DND-41 (cell line): ENCODE measurements around the gene SLC39A12.

Experiments used
- ATAC-seq: fragments of 200-7000 bp; cut with Tn5 transposase; 3 replicates; pipeline ENCODE4 v1.9.1; 2021; ENCODE audit warnings: low read depth; ENCODE audit not compliant: insufficient read depth
- DNase-seq: peaks from one replicate; pipeline ENCODE4 v3.0.0-alpha.2; 2020
- H2AFZ ChIP-seq: 2 replicates; pipeline ENCODE4 v1.6.0; 2012; ENCODE audit warnings: low read depth, low read length
- H3K27ac ChIP-seq: 2 replicates; pipeline ENCODE4 v1.5.1; 2012; ENCODE audit warnings: low read length, inconsistent platforms
- H3K27me3 ChIP-seq: fragments of 200-600 bp; sonication (generic); 2 replicates; pipeline ENCODE4 v1.6.0; 2012; ENCODE audit warnings: low read length, mild to moderate bottlenecking, inconsistent platforms; ENCODE audit not compliant: insufficient read depth, poor library complexity
- H3K36me3 ChIP-seq: 2 replicates; pipeline ENCODE4 v1.5.1; 2012; ENCODE audit warnings: low read length, inconsistent platforms; ENCODE audit not compliant: insufficient read depth
- H3K4me1 ChIP-seq: 2 replicates; pipeline ENCODE4 v1.5.1; 2012; ENCODE audit warnings: mild to moderate bottlenecking, low read length; ENCODE audit not compliant: insufficient read depth
- H3K4me2 ChIP-seq: 2 replicates; pipeline ENCODE4 v1.6.0; 2012; ENCODE audit warnings: mild to moderate bottlenecking, moderate library complexity, low read length, inconsistent platforms; ENCODE audit not compliant: insufficient read depth
- H3K4me3 ChIP-seq, 2 experiments: fragments of 200-600 bp in 1 of 2; shearing (Covaris generic) in 1 of 2; 2 replicates each; pipeline ENCODE4 v1.5.1; 2012 to 2016; ENCODE audit warnings: inconsistent platforms in 2 of 2, low read length in 2 of 2, mild to moderate bottlenecking in 2 of 2, low read depth in 1 of 2, moderate library complexity in 1 of 2
- H3K79me2 ChIP-seq: 2 replicates; pipeline ENCODE4 v1.6.0; 2012; ENCODE audit warnings: low read length, inconsistent platforms; ENCODE audit not compliant: insufficient read depth
- H3K9ac ChIP-seq: 2 replicates; pipeline ENCODE4 v1.6.0; 2012; ENCODE audit warnings: low read depth, mild to moderate bottlenecking, inconsistent platforms, low read length, moderate library complexity
- H3K9me3 ChIP-seq: 2 replicates; pipeline ENCODE4 v1.5.1; 2012; ENCODE audit warnings: low read length, moderate library complexity, mild to moderate bottlenecking, inconsistent platforms; ENCODE audit not compliant: insufficient read depth, severe bottlenecking
- H4K20me1 ChIP-seq: 2 replicates; pipeline ENCODE4 v1.6.0; 2012; ENCODE audit warnings: low read length; ENCODE audit not compliant: insufficient read depth
- CTCF ChIP-seq: IDR thresholded peaks from 2 replicates; pipeline ENCODE4 v1.5.1; 2012; ENCODE audit warnings: borderline replicate concordance, low read length, moderate library complexity, mild to moderate bottlenecking; ENCODE audit not compliant: poor library complexity, severe bottlenecking; ENCODE audit errors: extremely low read depth
- EZH2 ChIP-seq: IDR thresholded peaks from 3 replicates; pipeline ENCODE4 v1.6.1; 2012; ENCODE audit warnings: borderline replicate concordance, low read depth, mild to moderate bottlenecking, moderate library complexity, low read length, inconsistent platforms; ENCODE audit not compliant: severe bottlenecking

The SLC39A12 gene

GRCh38 chr10:18085855-18086254 lies 134.1 kb downstream of the SLC39A12 start:
- no peaks in the 10 kb centered on the region for H3K79me2 ChIP-seq
- H3K27ac ChIP-seq = no peak overlapping the region
- no peak overlapping the region for H3K4me3 ChIP-seq
- ATAC-seq (no peak), DNase-seq (no peak)
- no peaks in the 10 kb centered on the region for H3K9me3 ChIP-seq
- no peak overlapping the region for H3K9ac ChIP-seq
- TF ChIP-seq EZH2 (no peak), CTCF (no peak)
- H3K36me3 ChIP-seq = no peaks in the 10 kb centered on the region
- H4K20me1 ChIP-seq = no peaks in the 10 kb centered on the region
- no peak overlapping the region for H3K4me2 ChIP-seq
- no peak overlapping the region for H2AFZ ChIP-seq
- H3K4me1 ChIP-seq = no peaks in the 10 kb centered on the region
- no peaks in the 10 kb centered on the region for H3K27me3 ChIP-seq

GRCh38 chr10:18086746-18087145 lies 135.0 kb downstream of the SLC39A12 start:
- H2AFZ ChIP-seq = no peak overlapping the region
- no peak overlapping the region for H3K4me3 ChIP-seq
- ATAC-seq (no peak), DNase-seq (no peak)
- no peaks in the 10 kb centered on the region for H3K79me2 ChIP-seq
- H3K27me3 ChIP-seq = no peaks in the 10 kb centered on the region
- no peaks in the 10 kb centered on the region for H3K4me1 ChIP-seq
- no peaks in the 10 kb centered on the region for H3K36me3 ChIP-seq
- H3K27ac ChIP-seq = no peak overlapping the region
- H4K20me1 ChIP-seq = no peaks in the 10 kb centered on the region
- no peaks in the 10 kb centered on the region for H3K9me3 ChIP-seq
- H3K4me2 ChIP-seq = no peak overlapping the region
- TF ChIP-seq EZH2 (no peak), CTCF (no peak)
- no peak overlapping the region for H3K9ac ChIP-seq

DNA sequence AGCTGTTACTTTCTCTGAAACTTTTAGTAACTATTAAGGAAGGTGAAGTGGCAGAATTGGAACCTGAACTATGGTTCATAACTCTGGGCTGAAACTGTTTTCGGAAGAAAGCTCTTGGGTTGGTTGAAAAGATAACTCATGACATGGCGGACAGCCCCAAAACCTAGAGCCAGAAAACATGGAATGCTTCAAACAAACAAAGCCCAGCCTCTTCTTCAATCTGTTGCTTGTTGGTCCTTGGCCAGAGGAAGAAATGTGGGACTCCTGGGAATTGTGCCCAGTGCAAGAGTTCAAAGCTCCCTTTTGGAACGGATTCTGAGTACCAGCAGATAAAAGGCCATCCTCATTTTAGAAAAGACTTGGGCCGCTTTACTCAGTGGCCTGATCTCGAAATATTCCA lies 135.6 kb downstream of the SLC39A12 start:
- no peaks in the 10 kb centered on the region for H4K20me1 ChIP-seq
- no peaks in the 10 kb centered on the region for H3K27me3 ChIP-seq
- H3K79me2 ChIP-seq = no peaks in the 10 kb centered on the region
- no peaks in the 10 kb centered on the region for H3K4me1 ChIP-seq
- no peaks in the 10 kb centered on the region for H3K9me3 ChIP-seq
- no peak overlapping the region for H2AFZ ChIP-seq
- no peak overlapping the region for H3K9ac ChIP-seq
- no peak overlapping the region for H3K4me2 ChIP-seq
- TF ChIP-seq EZH2 = no peak
- no peak for TF ChIP-seq CTCF
- ATAC-seq = no peak
- no peak overlapping the region for H3K27ac ChIP-seq
- H3K36me3 ChIP-seq = no peaks in the 10 kb centered on the region
- no peak for DNase-seq
- no peak overlapping the region for H3K4me3 ChIP-seq
